Glutamatergic neuron (in vitro differentiated cells): ENCODE data around the gene CSNK1A1. TPM values are rescaled to one million over a fixed set of nuclear protein-coding genes. Genes with fewer than 3 reads are reported as not detected.
A peak's percentile ranks its signal among the peaks of the same experiment; 100 is the strongest.
"Not testable (repeated sequence)": the region's sequence is repeated elsewhere in the genome, so short reads cannot be mapped to it uniquely, and the experiment has no call there.

Experiments used
- DNase-seq: peaks from one replicate; pipeline ENCODE4 v3.0.0; 2022
- H3K27ac Mint-ChIP-seq: one replicate; pipeline ENCODE4 v1.8.0; 2020; ENCODE audit warnings: mild to moderate bottlenecking, mixed read lengths, inconsistent platforms; ENCODE audit not compliant: unreplicated experiment
- H3K27me3 Mint-ChIP-seq: one replicate; pipeline ENCODE4 v1.8.0; 2020; ENCODE audit warnings: mild to moderate bottlenecking, moderate library complexity, mixed read lengths, inconsistent platforms; ENCODE audit not compliant: unreplicated experiment
- H3K36me3 Mint-ChIP-seq: one replicate; pipeline ENCODE4 v1.8.0; 2020; ENCODE audit warnings: mild to moderate bottlenecking, mixed read lengths, inconsistent platforms; ENCODE audit not compliant: unreplicated experiment
- H3K4me1 Mint-ChIP-seq: one replicate; pipeline ENCODE4 v1.8.0; 2020; ENCODE audit warnings: mild to moderate bottlenecking, low read depth, mixed read lengths, inconsistent platforms; ENCODE audit not compliant: unreplicated experiment
- H3K4me3 Mint-ChIP-seq: one replicate; pipeline ENCODE4 v1.8.0; 2020; ENCODE audit warnings: mild to moderate bottlenecking, mixed read lengths, inconsistent platforms; ENCODE audit not compliant: unreplicated experiment
- H3K9me3 Mint-ChIP-seq: one replicate; pipeline ENCODE4 v1.8.0; 2020; ENCODE audit warnings: mild to moderate bottlenecking, moderate library complexity, mixed read lengths, inconsistent platforms; ENCODE audit not compliant: unreplicated experiment
- CTCF ChIP-seq: fragments of 200-600 bp; sonication (generic); IDR thresholded peaks from one replicate; pipeline ENCODE4 v1.5.0; 2021; ENCODE audit not compliant: partially characterized antibody, unreplicated experiment
- total RNA-seq: library from RNA; stranded (reverse); fragmentation: NEBNext Ultra II Directional; extraction: Animal tissue kit (Norgen Biotek cat#: 25700); gene quantifications from one replicate; pipeline ENCODE4 v1.2.1, GENCODE V29; 2021; ENCODE audit not compliant: unreplicated experiment

Gene CSNK1A1
- total RNA-seq, 1 donor from 2014 or later = 289 TPM

- no peak for DNase-seq
- no peaks in the 10 kb centered on the region for H3K4me1 Mint-ChIP-seq
- H3K4me3 Mint-ChIP-seq = no peak overlapping the region
- H3K36me3 Mint-ChIP-seq = no peaks in the 10 kb centered on the region
- TF ChIP-seq CTCF = no peak
- H3K27ac Mint-ChIP-seq = no peak overlapping the region
- no peaks in the 10 kb centered on the region for H3K9me3 Mint-ChIP-seq
- peaks cover 2% of the 10 kb centered on the region for H3K27me3 Mint-ChIP-seq
These were observed 23.9 kb upstream of the CSNK1A1 start for GRCh38 chr5:149575131-149575530.

GRCh38 chr5:149572576-149573231 lies 21.5 kb upstream of the CSNK1A1 start:
- no peak for DNase-seq
- Mint-ChIP-seq H3K4me3 (no peak overlapping the region), H3K9me3 (no peaks in the 10 kb centered on the region), H3K4me1 (no peaks in the 10 kb centered on the region), H3K27me3 (no peaks in the 10 kb centered on the region), H3K27ac (no peak overlapping the region), H3K36me3 (no peaks in the 10 kb centered on the region)
- TF ChIP-seq CTCF = no peak

- H3K9me3 Mint-ChIP-seq = no peaks in the 10 kb centered on the region
- no peak overlapping the region for H3K27ac Mint-ChIP-seq
- H3K27me3 Mint-ChIP-seq = no peaks in the 10 kb centered on the region
These were observed 20.9 kb upstream of the CSNK1A1 start for GRCh38 chr5:149572170-149572569.

GRCh38 chr5:149567226-149567625 lies 16.0 kb upstream of the CSNK1A1 start:
- DNase-seq = no peak
- H3K4me1 Mint-ChIP-seq = no peaks in the 10 kb centered on the region
- TF ChIP-seq CTCF = no peak
- H3K27me3 Mint-ChIP-seq = peaks cover 2% of the 10 kb centered on the region
- no peaks in the 10 kb centered on the region for H3K9me3 Mint-ChIP-seq
- H3K4me3 Mint-ChIP-seq = no peak overlapping the region
- H3K36me3 Mint-ChIP-seq = no peaks in the 10 kb centered on the region
- no peak overlapping the region for H3K27ac Mint-ChIP-seq

More at GRCh38 chr5:149572170-149572569, 20.9 kb upstream of the CSNK1A1 start:
- DNase-seq = no peak
- Mint-ChIP-seq H3K4me3 (no peak overlapping the region), H3K36me3 (no peaks in the 10 kb centered on the region), H3K4me1 (no peaks in the 10 kb centered on the region)
- TF ChIP-seq CTCF = no peak

GRCh38 chr5:149564542-149565140 lies 13.4 kb upstream of the CSNK1A1 start:
- H3K4me1 Mint-ChIP-seq, H3K4me3 Mint-ChIP-seq, H3K9me3 Mint-ChIP-seq, DNase-seq, H3K27me3 Mint-ChIP-seq, H3K36me3 Mint-ChIP-seq: not testable (repeated sequence)
- peak overlapping the region; percentile 76 for H3K27ac Mint-ChIP-seq
- peak; percentile 74 for TF ChIP-seq CTCF
